GM19351 (cell line): ENCODE measurements around the gene CASP10.

Experiments
- ATAC-seq: cut with Tn5 transposase; IDR thresholded peaks from one replicate; pipeline ENCODE4 v1.9.1; 2021; ENCODE audit warnings: mild to moderate bottlenecking, moderate library complexity; ENCODE audit not compliant: unreplicated experiment

The CASP10 gene

DNA sequence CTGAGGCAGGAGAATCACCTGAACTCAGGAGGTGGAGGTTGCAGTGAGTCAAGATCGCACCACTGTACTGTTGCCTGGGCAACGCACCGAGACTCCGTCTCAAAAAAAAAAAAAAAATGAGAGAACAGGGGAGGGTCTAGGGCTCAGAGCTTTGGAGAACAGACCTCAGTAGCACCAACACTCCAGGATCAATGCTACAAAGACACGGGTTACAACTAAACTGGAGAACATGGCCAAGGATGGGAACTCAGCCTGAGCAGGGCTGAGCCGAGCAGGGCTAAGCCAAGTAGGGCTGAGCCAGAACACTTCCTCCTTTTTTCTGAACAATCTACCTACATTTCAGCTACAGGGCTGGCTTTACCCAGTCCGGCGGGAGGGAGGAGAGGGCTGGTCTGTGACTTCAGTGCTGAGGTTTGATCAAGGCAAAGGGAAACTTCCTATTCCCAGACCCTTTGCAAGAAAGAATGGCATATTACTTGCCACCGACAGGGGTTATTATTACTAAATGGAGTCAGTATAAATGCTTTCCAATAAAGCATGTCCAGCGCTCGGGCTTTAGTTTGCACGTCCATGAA, 74.5 kb downstream of the CASP10 start:
- peak; percentile 35 for ATAC-seq

GRCh38 chr2:201257956-201258665, 75.2 kb downstream of the CASP10 start:
- ATAC-seq: peak; percentile 58

DNA sequence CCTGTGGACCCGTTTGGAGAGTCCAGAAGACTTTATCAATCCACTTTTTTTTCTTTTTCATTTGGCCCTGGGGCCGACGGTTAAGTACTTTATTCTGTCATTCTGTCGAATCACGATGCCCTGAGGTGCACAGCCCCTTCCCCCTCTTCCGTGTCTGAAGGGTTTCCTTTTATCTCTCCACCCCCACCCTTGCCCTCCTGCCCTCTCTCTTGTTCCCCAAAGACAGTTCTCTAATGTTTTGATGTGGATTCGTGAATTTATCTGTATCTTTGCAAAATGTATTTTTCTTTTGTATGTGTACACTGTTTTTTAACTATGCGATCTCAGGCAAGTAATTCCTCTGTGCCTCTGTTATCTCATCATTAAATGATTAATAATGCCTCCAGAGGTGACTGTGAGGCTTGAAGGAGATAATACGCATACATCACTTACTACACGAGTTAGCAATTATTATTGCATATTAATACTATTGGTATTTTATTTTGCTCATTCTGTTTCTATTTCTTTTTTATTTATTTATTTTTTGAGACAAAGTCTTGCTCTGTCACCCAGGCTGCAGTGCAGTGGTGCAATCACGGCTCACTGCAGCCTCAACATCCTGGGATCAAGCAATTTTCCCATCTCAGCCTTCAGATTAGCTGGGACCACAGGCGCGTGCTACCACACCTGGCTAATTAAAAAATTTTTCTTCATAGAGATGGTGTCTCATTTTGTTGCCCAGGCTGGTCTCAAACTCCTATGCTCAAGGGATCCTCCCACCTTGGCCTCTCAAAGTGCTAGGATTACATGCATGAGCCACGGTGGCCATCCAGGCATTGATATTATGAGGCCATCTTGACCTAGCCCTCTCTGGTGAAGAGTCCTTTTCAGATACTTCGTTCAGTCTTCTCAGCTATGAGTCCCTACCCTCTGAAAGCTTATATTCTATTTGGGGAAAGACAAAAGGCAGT, 76.0 kb downstream of the CASP10 start:
- peak; percentile 8 for ATAC-seq

- peak; percentile 42 for ATAC-seq
Measured at GRCh38 chr2:201260302-201260800, 77.4 kb downstream of the CASP10 start, which contains the start of gene CASP8. Gene CASP8 (plus strand): TSS chr2:201260536. CDS start chr2:201266487, 5,951 bp downstream.

DNA sequence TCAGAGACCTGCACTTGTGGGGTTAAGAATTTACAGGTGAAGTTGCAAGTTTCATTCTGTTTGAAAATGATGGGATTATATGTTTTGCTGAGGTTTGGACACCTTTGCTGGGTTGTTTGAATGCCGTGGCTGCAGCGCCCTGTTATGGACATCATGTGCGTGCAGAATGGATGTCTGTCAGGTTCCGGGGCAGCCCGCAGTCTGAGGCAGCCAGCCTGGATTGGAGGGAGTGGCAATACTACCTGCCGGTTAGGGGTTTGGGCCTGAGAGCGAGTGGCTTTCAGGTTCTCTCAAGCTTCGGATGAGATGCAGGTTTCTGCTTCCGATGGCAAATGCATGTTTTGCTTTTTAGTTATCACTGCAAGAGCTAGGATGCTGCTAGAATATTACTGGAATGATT, 78.5 kb downstream of the CASP10 start:
- no peak for ATAC-seq

- no peak for ATAC-seq
Measured at GRCh38 chr2:201261906-201262305, 79.0 kb downstream of the CASP10 start.

- no peak for ATAC-seq
Measured at GRCh38 chr2:201262718-201263117, 79.8 kb downstream of the CASP10 start.

GRCh38 chr2:201263779-201264178, 80.8 kb downstream of the CASP10 start:
- no peak for ATAC-seq

DNA sequence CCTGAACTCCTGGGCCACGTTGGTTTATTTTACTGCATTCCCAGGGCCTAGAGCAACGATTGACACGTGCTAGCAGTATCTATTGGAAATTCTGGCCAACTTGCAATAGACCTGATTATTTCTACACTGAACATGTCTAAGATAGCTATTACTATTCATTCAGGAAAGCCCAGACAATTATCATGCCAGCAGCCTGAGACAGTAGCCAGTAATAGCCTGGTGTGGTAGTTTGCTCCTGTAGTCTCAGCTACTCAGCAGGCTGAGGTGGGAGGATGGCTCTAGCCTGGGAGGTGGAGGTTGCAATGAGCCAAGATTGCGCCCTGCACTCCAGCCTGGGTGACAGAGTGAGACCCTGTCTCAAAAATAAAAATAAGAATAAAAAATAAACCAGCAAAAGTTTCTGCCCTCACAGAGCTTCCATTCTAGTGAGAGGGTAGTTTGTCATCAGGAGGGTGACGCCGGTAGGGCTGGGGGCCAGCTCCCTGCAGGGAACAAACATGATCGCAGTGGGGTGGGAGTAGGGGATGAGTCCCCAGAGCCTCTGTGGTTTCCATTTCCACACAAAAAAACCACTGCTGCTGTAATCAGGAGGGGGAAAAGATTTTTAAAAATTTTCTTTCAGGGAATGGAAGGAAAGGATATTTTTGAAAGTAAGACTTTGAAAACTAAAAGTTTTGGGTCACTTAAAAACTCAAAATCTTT, 81.7 kb downstream of the CASP10 start:
- no peak for ATAC-seq

GRCh38 chr2:201266629-201267028, 83.7 kb downstream of the CASP10 start:
- ATAC-seq: no peak

DNA sequence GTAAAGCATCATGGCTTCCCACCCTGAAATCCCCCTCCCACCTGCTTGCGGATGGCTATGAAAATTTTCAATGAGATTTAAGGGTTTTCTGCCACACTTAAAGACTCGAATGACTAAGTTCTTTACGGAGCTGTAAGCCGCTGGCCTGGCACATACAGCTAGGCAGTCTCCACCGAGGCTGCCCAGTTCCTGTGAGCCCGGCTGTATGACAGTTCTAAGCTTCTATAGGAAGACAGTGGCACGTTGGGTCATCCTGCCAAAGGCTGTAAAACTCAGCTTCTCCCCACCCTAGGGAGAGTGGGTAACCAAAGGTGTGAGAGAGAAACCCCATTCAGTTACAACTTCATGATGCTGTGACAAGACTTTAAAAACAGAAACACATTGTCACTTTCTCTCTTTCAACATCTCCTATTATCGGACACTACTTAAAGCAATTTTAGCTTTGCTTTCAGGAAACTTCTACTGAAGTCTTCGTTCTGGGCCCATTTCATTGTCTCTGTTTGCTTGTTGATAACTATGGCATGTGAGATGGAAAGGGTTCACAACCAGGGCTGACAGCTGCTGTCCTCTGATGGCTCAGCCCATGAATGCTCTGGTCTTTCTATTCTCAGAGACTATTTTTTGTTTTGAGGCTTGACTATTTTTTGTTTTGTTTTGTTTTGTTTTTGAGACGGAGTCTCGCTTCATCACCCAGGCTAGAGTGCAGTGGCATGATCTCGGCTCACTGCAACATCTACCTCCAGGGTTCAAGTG, 84.5 kb downstream of the CASP10 start:
- ATAC-seq: no peak

GRCh38 chr2:201269764-201270163, 86.8 kb downstream of the CASP10 start:
- no peak for ATAC-seq

DNA sequence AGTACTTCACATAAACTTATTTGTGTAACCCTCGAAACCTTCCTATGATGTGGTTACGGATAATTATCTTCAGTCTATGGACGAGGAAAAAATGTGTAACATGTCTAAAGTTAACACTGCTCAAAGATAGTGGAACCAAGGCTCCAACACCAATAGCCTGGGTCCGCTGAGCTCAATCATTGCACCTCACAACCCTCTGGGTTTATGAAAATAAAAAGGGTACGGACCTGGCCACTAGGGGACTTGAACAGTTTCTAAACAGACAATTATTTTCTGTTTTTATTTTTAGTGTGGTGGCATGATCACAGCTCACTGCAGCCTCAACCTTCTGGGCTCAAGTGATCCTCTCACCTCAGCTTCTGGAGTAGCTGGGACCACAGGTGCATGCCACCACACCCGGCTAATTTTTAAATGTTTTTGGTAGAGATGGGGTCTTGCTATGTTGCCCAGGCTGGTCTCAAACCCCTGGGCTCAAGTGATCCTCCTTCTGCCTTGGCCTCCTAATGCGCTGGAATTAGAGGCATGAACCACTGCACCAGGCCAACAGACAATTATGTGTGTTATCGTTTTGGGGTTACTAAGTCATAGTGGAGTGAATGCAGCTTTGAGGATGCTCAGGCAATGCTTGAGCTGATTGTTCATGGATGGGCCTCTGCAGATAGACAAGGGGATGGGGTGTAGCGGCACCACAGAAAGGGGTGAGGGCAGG, 87.5 kb downstream of the CASP10 start:
- no peak for ATAC-seq

DNA sequence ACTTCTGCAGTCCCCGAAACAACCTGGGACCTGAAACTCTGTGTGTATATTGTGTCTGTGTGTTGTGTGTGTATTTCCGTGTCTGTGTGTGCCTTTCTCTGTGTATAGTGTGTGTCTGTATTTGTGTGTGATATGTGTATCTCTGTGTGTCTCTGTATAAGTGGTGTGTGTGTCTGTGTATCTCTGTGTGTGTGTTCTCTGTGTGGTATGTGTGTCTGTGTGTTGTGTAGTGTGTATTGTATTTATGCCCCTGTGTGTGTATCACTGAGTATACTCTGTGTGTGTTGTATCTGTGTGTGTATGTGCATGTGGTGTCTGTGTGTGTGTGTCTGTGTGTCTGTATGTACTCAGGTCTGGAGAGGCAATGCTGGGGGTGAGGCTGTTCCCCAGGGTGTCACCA, 89.0 kb downstream of the CASP10 start:
- ATAC-seq: no peak

DNA sequence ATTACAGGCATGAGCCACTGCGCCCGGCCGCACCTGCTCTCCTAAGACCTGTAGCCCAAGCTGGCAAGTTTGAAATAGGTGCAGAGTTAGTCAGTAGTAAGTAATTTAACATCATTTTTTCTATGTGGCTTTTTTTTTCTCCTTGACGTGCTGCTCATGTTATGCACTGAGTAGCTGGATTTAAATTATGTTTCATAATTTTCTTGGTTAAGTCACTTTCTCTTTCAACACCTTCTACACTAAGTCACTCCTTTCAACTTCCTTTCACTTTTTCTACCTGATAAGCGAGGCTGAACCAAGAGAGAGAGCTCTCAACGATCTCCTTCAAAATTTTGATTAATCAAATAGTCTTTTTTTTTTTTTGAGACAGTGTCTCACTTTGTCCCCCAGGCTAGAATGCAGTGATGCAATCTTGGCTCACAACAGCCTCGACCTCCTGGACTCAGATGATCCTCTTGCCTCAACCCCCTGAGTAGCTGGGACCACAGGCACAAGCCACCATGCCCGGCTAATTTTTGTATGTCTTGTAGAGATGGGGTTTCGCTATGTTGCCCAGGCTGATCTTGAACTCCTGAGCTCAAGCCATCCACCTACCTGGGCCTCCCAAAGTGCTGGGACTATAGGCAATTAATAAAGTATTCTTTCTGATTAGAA, 90.5 kb downstream of the CASP10 start:
- ATAC-seq: no peak

DNA sequence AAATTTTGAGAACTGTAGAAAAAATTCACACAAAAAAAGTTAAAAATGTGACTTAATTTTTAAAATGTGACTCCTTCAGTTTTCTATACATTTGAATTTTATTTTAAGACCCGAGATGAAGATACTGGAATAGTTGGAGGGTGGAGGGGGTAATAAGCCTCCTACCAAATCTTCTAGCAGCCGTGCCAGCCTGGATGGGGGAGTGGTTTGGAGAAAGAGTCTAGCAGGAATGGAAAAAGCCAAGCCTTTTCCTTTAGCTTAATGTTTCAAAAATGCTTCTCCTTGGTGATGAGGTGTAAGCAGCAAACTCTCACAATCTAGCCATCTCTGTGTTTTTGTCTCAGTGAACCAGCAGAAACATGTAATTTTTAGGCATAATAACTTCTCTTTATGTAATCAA, 92.1 kb downstream of the CASP10 start:
- no peak for ATAC-seq

- no peak for ATAC-seq
Measured at GRCh38 chr2:201275990-201276389, 93.0 kb downstream of the CASP10 start.

GRCh38 chr2:201276511-201276910, 93.6 kb downstream of the CASP10 start:
- no peak for ATAC-seq
